CD14-positive monocyte (primary cell): ENCODE data around the gene SLIT3. TPM values are rescaled to one million over a fixed set of nuclear protein-coding genes. Genes with fewer than 3 reads are reported as not detected.

Source experiments
- DNase-seq, 3 donors: peaks; one replicate each; pipeline ENCODE4 v3.0.0-alpha.2; 2011 to 2022
- H2AFZ ChIP-seq: 2 replicates; pipeline ENCODE4 v1.6.0; 2012; ENCODE audit warnings: mild to moderate bottlenecking, low read depth, low read length, inconsistent platforms; ENCODE audit not compliant: insufficient read depth, poor library complexity, severe bottlenecking
- H3K27ac ChIP-seq, 2 donors: 1 replicate in 1 of 2; 2 replicates in 1 of 2; pipeline ENCODE4 v1.5.1; 2012 to 2013; ENCODE audit warnings: low read length in 2 of 2, control low read depth in 1 of 2, inconsistent platforms in 1 of 2, low read depth in 1 of 2, mild to moderate bottlenecking in 1 of 2
- H3K27me3 ChIP-seq, 2 donors: one replicate each; pipeline versions ENCODE4 v1.6.0 to v1.6.1; 2011 to 2013; ENCODE audit warnings: low read length in 2 of 2; ENCODE audit not compliant: control insufficient read depth in 2 of 2, insufficient read depth in 2 of 2
- H3K36me3 ChIP-seq, 2 donors: replicated peaks in 1 of 2; 1 replicate in 1 of 2; 2 replicates in 1 of 2; pipeline versions ENCODE4 v1.5.1 to v1.6.1; 2012 to 2013; ENCODE audit warnings: low read length in 2 of 2, control low read depth in 1 of 2, inconsistent platforms in 1 of 2, mild to moderate bottlenecking in 1 of 2; ENCODE audit not compliant: insufficient read depth in 2 of 2, control insufficient read depth in 1 of 2
- H3K4me1 ChIP-seq, 2 donors: 1 replicate in 1 of 2; 2 replicates in 1 of 2; pipeline versions ENCODE4 v1.5.1 to v1.6.1; 2012 to 2013; ENCODE audit warnings: low read length in 2 of 2, control low read depth in 1 of 2, inconsistent platforms in 1 of 2, mild to moderate bottlenecking in 1 of 2, moderate library complexity in 1 of 2; ENCODE audit not compliant: insufficient read depth in 2 of 2, control insufficient read depth in 1 of 2
- H3K4me2 ChIP-seq: replicated peaks from 2 replicates; pipeline ENCODE3; 2012; ENCODE audit warnings: low read length, moderate library complexity, mild to moderate bottlenecking; ENCODE audit not compliant: poor library complexity, severe bottlenecking; ENCODE audit errors: extremely low read depth
- H3K4me3 ChIP-seq, 3 experiments: fragments of 200-600 bp in 1 of 3; sonication (generic) in 1 of 3; replicated peaks in 1 of 3; 1 replicate in 2 of 3; 2 replicates in 1 of 3; pipeline ENCODE4 v1.5.1; 2011 to 2013; ENCODE audit warnings: low read length in 3 of 3, mild to moderate bottlenecking in 3 of 3, control low read depth in 2 of 3, low read depth in 2 of 3, inconsistent platforms in 1 of 3, moderate library complexity in 1 of 3
- H3K79me2 ChIP-seq: 2 replicates; pipeline ENCODE4 v1.6.0; 2012; ENCODE audit warnings: mild to moderate bottlenecking, control low read depth, inconsistent platforms, low read length, moderate library complexity; ENCODE audit not compliant: insufficient read depth
- H3K9ac ChIP-seq: 2 replicates; pipeline ENCODE4 v1.6.0; 2017; ENCODE audit warnings: low read length, mild to moderate bottlenecking; ENCODE audit not compliant: insufficient read depth, poor library complexity, severe bottlenecking
- H3K9me3 ChIP-seq, 2 donors: replicated peaks in 1 of 2; 1 replicate in 1 of 2; 2 replicates in 1 of 2; pipeline versions ENCODE4 v1.5.1 to v1.6.1; 2012 to 2013; ENCODE audit warnings: low read length in 2 of 2, control low read depth in 1 of 2; ENCODE audit not compliant: control insufficient read depth in 1 of 2, insufficient read depth in 1 of 2
- H4K20me1 ChIP-seq: 2 replicates; pipeline ENCODE4 v1.6.0; 2012; ENCODE audit warnings: mild to moderate bottlenecking, low read length, control low read depth, moderate library complexity; ENCODE audit not compliant: insufficient read depth
- H3K27ac Mint-ChIP-seq, 7 donors: one replicate each; pipeline ENCODE4 v1.8.0; 2020; ENCODE audit warnings: mild to moderate bottlenecking in 7 of 7, mixed read lengths in 7 of 7, moderate library complexity in 6 of 7, inconsistent platforms in 2 of 7
- H3K27me3 Mint-ChIP-seq, 3 donors: one replicate each; pipeline ENCODE4 v1.8.0; 2021 to 2022; ENCODE audit warnings: low read depth in 3 of 3, mild to moderate bottlenecking in 3 of 3, mixed read lengths in 3 of 3, moderate library complexity in 3 of 3, inconsistent platforms in 1 of 3
- H3K36me3 Mint-ChIP-seq, 2 donors: one replicate each; pipeline ENCODE4 v1.8.0; 2020; ENCODE audit warnings: mixed read lengths in 2 of 2, inconsistent platforms in 1 of 2, mild to moderate bottlenecking in 1 of 2
- H3K4me1 Mint-ChIP-seq: one replicate; pipeline ENCODE4 v1.8.0; 2020; ENCODE audit warnings: mild to moderate bottlenecking, mixed read lengths
- H3K4me3 Mint-ChIP-seq, 2 donors: one replicate each; pipeline ENCODE4 v1.8.0; 2020; ENCODE audit warnings: mild to moderate bottlenecking in 2 of 2, mixed read lengths in 2 of 2, moderate library complexity in 1 of 2
- H3K9me3 Mint-ChIP-seq, 7 donors: one replicate each; pipeline ENCODE4 v1.8.0; 2020 to 2022; ENCODE audit warnings: mixed read lengths in 7 of 7, mild to moderate bottlenecking in 6 of 7, moderate library complexity in 6 of 7, inconsistent platforms in 2 of 7
- CTCF ChIP-seq: fragments of 200-600 bp; IDR thresholded peaks from one replicate; pipeline ENCODE4 v1.8.0; 2022; ENCODE audit warnings: antibody characterized with exemption, mild to moderate bottlenecking
- WGBS: methylation state at CpG from one replicate; pipeline ENCODE4 v1.1.5; 2013; ENCODE audit warnings: missing lambda C conversion rate; ENCODE audit not compliant: insufficient coverage; 5-methylcytosine and 5-hydroxymethylcytosine counted together
- intact Hi-C, 2 donors: fragments of 100-400 bp; cut with micrococcal nuclease; formaldehyde crosslinking; loops; one replicate each; pipeline versions ENCODE4 v1.15.0 to v1.15.1; 2023
- polyA plus RNA-seq, 3 donors: library from polyadenylated mRNA; depleted of rRNA in 1 of 3; unstranded in 2 of 3; stranded (reverse) in 1 of 3; fragments of 300-500 nt in 2 of 3; fragments of >200 nt in 1 of 3; fragmentation: Illumina TruSeq in 2 of 3; gene quantifications; 1 replicate in 2 of 3; 2 replicates in 1 of 3; pipeline ENCODE4 v1.2.3, GENCODE V29; 2012 to 2021

The SLIT3 gene
- polyA plus RNA-seq, 3 donors: not detected

DNA sequence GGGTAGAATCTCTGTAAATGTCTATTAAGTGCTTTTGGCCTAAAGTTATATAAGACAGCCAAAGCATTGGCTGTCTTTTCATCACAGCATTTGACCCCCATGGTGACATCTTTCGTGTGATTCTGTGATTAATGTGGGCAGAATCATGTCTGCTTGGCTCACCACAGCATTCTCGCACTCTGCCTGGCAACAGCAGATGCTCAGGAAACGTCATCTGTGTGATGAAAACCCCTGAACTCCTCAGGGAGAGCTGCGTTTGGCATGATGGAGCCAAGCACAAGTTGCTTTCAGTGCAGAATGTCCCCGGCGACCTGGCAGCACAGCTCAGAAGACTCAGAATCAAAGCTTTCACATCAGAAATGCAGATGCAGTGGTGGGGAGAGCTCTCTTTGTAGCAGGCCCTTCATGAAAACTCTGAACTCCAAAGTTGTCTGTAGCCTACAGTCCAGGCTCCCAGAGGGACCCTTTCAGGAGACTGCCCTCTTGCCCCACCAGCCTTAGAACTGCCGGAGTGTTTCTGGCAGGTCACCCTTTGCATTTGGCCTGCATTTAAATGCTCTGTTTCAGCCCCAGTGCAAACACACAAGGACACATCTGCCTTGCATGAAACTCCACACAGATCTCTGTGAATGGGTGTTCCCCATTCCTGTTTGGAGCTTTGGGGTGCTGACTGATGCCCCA is 566.2 kb downstream of the SLIT3 start:
- Histone ChIP-seq H3K79me2 (no peaks in the 10 kb centered on the region), H3K27me3 (no peaks in the 10 kb centered on the region), H4K20me1 (no peaks in the 10 kb centered on the region), H3K4me3 (no peak overlapping the region), H3K9me3 (no peaks in the 10 kb centered on the region), H3K9ac (no peak overlapping the region), H3K4me1 (no peaks in the 10 kb centered on the region), H3K4me2 (no peak overlapping the region), H3K36me3 (no peaks in the 10 kb centered on the region), H2AFZ (no peak overlapping the region), H3K27ac (no peak overlapping the region)
- Mint-ChIP-seq H3K27ac (no peak overlapping the region), H3K9me3 (peaks cover 0 to 3% (median 1%) of the 10 kb centered on the region in 7 donors), H3K36me3 (no peaks in the 10 kb centered on the region), H3K27me3 (peaks cover 1 to 9% (median 4%) of the 10 kb centered on the region in 3 donors), H3K4me3 (no peak overlapping the region), H3K4me1 (no peaks in the 10 kb centered on the region)
- WGBS: 93% methylated on average over 6 of the region's 7 CpGs
- TF ChIP-seq CTCF: no peak
- intact Hi-C loops: no loop called here
- no peak for DNase-seq

- H3K4me1 ChIP-seq: no peaks in the 10 kb centered on the region
- H3K79me2 ChIP-seq: no peaks in the 10 kb centered on the region
- no peak overlapping the region for H3K27ac ChIP-seq
- WGBS: no CpG with 5 or more reads among the region's 1 CpG
- H3K4me2 ChIP-seq: no peak overlapping the region
- H3K9ac ChIP-seq: no peak overlapping the region
- no peaks in the 10 kb centered on the region for H3K27me3 ChIP-seq
- H3K27ac Mint-ChIP-seq: no peak overlapping the region
- H3K36me3 Mint-ChIP-seq: no peaks in the 10 kb centered on the region
- no peaks in the 10 kb centered on the region for H4K20me1 ChIP-seq
- intact Hi-C loops: no loop called here
- H3K4me3 Mint-ChIP-seq: no peak overlapping the region
- no peak overlapping the region for H2AFZ ChIP-seq
- peaks cover 1 to 6% (median 2%) of the 10 kb centered on the region in 3 donors for H3K27me3 Mint-ChIP-seq
- no peaks in the 10 kb centered on the region for H3K36me3 ChIP-seq
- H3K4me1 Mint-ChIP-seq: no peaks in the 10 kb centered on the region
- peaks cover 0 to 6% (median 3%) of the 10 kb centered on the region in 7 donors for H3K9me3 Mint-ChIP-seq
- no peaks in the 10 kb centered on the region for H3K9me3 ChIP-seq
- DNase-seq: no peak
- TF ChIP-seq CTCF: no peak
- no peak overlapping the region for H3K4me3 ChIP-seq
These were observed 566.8 kb downstream of the SLIT3 start for GRCh38 chr5:168734119-168734518.
